Glutamatergic neuron (in vitro differentiated cells): Measurements from ENCODE around the gene COL8A1. TPM values are rescaled to one million over a fixed set of nuclear protein-coding genes. Genes with fewer than 3 reads are reported as not detected.

Source experiments
- DNase-seq: peaks from one replicate; pipeline ENCODE4 v3.0.0; 2022
- H3K27ac Mint-ChIP-seq: one replicate; pipeline ENCODE4 v1.8.0; 2020; ENCODE audit warnings: mild to moderate bottlenecking, mixed read lengths, inconsistent platforms; ENCODE audit not compliant: unreplicated experiment
- H3K27me3 Mint-ChIP-seq: one replicate; pipeline ENCODE4 v1.8.0; 2020; ENCODE audit warnings: mild to moderate bottlenecking, moderate library complexity, mixed read lengths, inconsistent platforms; ENCODE audit not compliant: unreplicated experiment
- H3K36me3 Mint-ChIP-seq: one replicate; pipeline ENCODE4 v1.8.0; 2020; ENCODE audit warnings: mild to moderate bottlenecking, mixed read lengths, inconsistent platforms; ENCODE audit not compliant: unreplicated experiment
- H3K4me1 Mint-ChIP-seq: one replicate; pipeline ENCODE4 v1.8.0; 2020; ENCODE audit warnings: mild to moderate bottlenecking, low read depth, mixed read lengths, inconsistent platforms; ENCODE audit not compliant: unreplicated experiment
- H3K4me3 Mint-ChIP-seq: one replicate; pipeline ENCODE4 v1.8.0; 2020; ENCODE audit warnings: mild to moderate bottlenecking, mixed read lengths, inconsistent platforms; ENCODE audit not compliant: unreplicated experiment
- H3K9me3 Mint-ChIP-seq: one replicate; pipeline ENCODE4 v1.8.0; 2020; ENCODE audit warnings: mild to moderate bottlenecking, moderate library complexity, mixed read lengths, inconsistent platforms; ENCODE audit not compliant: unreplicated experiment
- CTCF ChIP-seq: fragments of 200-600 bp; sonication (generic); IDR thresholded peaks from one replicate; pipeline ENCODE4 v1.5.0; 2021; ENCODE audit not compliant: partially characterized antibody, unreplicated experiment
- total RNA-seq: library from RNA; stranded (reverse); fragmentation: NEBNext Ultra II Directional; extraction: Animal tissue kit (Norgen Biotek cat#: 25700); gene quantifications from one replicate; pipeline ENCODE4 v1.2.1, GENCODE V29; 2021; ENCODE audit not compliant: unreplicated experiment

Gene COL8A1
- total RNA-seq, 1 donor from 2014 or later = 0.25 TPM

- DNase-seq = no peak
- Mint-ChIP-seq H3K9me3 (peaks cover 1% of the 10 kb centered on the region), H3K4me1 (no peaks in the 10 kb centered on the region), H3K27me3 (no peaks in the 10 kb centered on the region), H3K27ac (no peak overlapping the region), H3K36me3 (no peaks in the 10 kb centered on the region), H3K4me3 (no peak overlapping the region)
- no peak for TF ChIP-seq CTCF
Measured at GRCh38 chr3:99684644-99685043, 46.2 kb downstream of the COL8A1 start.

GRCh38 chr3:99686469-99686868 is 48.1 kb downstream of the COL8A1 start:
- H3K27ac Mint-ChIP-seq = no peak overlapping the region
- H3K4me1 Mint-ChIP-seq = no peaks in the 10 kb centered on the region
- TF ChIP-seq CTCF = no peak
- no peak for DNase-seq
- no peak overlapping the region for H3K4me3 Mint-ChIP-seq
- H3K9me3 Mint-ChIP-seq = no peaks in the 10 kb centered on the region
- H3K36me3 Mint-ChIP-seq = no peaks in the 10 kb centered on the region
- H3K27me3 Mint-ChIP-seq = no peaks in the 10 kb centered on the region

GRCh38 chr3:99686955-99687612 is 48.7 kb downstream of the COL8A1 start:
- Mint-ChIP-seq H3K36me3 (no peaks in the 10 kb centered on the region), H3K27ac (no peak overlapping the region), H3K4me1 (no peaks in the 10 kb centered on the region), H3K27me3 (no peaks in the 10 kb centered on the region), H3K9me3 (no peaks in the 10 kb centered on the region), H3K4me3 (no peak overlapping the region)
- TF ChIP-seq CTCF = peak; percentile 83
- peak; percentile 81 for DNase-seq

GRCh38 chr3:99690761-99691369 is 52.5 kb downstream of the COL8A1 start:
- H3K27ac Mint-ChIP-seq = no peak overlapping the region
- no peaks in the 10 kb centered on the region for H3K27me3 Mint-ChIP-seq
- TF ChIP-seq CTCF = no peak
- DNase-seq = no peak
- no peak overlapping the region for H3K4me3 Mint-ChIP-seq
- no peaks in the 10 kb centered on the region for H3K9me3 Mint-ChIP-seq
- no peaks in the 10 kb centered on the region for H3K36me3 Mint-ChIP-seq
- H3K4me1 Mint-ChIP-seq = no peaks in the 10 kb centered on the region

- Mint-ChIP-seq H3K4me3 (no peak overlapping the region), H3K36me3 (no peaks in the 10 kb centered on the region), H3K4me1 (no peaks in the 10 kb centered on the region), H3K27me3 (no peaks in the 10 kb centered on the region), H3K27ac (no peak overlapping the region), H3K9me3 (no peaks in the 10 kb centered on the region)
- no peak for DNase-seq
- TF ChIP-seq CTCF = no peak
Measured at GRCh38 chr3:99693636-99694035, 55.2 kb downstream of the COL8A1 start.
